ENCODE results near the gene TTC27.
"Not testable (repeated sequence)": the region's sequence is repeated elsewhere in the genome, so short reads cannot be mapped to it uniquely, and the experiment has no call there.

The TTC27 gene

DNA sequence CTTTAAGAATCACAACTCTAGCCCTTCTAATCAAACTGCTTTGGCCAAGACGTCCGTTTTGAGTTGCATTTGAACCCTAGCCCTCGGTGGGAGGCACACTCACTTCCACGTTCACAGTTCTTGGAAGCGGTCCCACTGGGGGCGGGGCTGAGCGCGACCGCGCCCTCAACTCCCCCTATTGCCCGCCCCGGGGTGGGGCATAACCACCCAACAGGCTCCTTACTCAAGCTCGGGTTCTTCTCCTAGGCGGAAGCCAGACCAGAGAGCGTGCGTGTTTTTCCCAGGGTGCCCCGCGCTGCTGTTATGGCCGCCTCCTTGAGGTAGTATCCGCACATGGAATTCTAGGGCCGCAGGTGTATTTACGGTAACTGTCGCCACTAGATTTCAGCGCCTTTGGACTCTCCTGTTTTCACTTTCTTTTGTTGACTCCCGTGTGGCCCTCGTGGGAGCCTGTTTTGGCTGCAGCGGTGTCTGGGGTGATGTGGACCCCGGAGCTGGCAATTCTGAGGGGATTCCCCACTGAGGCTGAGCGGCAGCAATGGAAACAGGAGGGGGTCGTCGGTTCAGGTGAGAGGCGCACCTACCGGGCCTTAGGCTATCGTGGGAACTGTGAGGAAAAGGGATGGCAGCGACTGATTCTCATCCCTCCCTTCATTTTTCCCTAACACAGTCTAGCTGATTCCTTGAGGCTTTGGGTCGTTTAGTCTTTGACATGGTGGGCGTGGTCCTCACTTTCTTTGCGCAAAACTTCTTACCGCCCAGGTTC, at the start of gene TTC27:
Gene TTC27, plus strand, starts transcription at position 237 of the 766 bp plus-strand sequence. Its CDS starts 243 bp downstream, at position 480.
- peak; percentile 97 for DNase-seq (ENCODE audit: low spot score)

DNA sequence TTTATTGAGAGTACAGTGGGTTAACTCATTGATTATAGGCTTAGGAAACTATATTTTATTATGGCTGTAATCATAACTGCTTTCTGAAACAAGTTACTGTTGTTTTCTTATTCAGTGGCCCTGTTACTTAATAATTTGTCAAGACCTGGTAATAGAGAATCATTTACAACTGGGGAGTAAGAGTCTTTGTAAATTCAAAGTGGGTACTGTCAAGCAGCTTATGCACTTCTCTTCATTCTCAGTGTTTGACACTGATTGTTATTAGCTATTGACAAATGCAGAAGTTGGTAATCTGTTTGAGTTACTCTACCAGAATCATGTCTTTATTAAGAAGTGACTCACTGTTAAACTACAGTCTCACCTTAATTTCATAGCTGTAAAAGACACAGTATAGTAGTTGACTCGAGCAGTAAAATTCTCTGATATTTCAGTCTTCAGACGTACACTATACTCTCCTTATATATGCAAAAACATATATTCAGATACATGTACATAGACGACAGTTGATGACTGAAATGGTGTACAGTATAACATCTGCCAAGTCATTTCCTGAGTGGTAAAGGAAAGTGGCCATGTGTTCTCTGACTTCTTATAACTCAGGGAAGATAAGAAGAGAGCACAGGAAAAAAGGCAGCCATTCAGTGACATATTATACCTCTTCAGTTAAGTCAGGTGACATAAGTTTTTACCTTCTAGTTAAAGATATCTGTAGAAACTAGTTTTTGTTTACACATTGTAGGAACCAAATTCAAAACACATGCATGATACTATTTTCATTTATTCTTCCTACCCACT, 36.0 kb upstream of the TTC27 start:
- DNase-seq (ENCODE audit: low spot score): peak; percentile 74

DNA sequence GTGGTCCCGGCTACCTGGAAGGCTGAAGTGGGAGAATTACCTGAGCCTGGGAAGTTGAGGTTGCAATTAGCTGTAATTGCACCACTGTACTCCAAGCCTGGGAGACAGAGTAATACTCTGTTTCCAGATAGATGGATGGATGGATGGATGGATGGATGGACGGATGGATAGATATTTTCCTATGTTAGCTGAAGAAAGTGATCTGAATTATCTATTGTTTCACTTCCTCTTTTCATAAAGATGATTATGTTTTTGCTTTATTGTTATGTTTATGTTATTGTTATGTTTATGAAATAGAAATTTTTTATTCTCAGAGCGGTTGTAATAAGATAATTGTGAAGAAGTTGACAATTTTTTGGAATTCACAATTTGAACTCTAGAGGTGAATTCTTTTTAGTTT, 33.3 kb upstream of the TTC27 start:
- DNase-seq (ENCODE audit: low spot score): no peak

DNA sequence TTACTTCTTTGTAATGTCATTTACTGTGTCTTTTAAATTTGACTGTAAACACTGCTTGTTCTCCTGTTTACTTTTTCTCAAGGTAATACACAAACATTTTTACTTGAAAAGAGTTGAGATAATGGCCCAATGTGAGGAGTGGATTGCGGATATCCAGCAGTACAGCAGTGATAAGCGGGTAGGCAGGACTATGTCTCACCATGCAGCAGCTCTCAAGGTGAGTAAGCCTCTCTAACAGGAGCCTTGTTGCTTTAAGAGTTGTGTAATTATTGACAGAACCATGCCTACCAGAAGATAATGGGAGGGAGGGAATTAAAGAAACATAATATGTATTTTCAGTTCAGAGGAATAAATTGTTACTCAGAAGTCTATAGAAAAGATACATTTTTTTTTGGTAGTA, 16.5 kb upstream of the TTC27 start:
- DNase-seq (ENCODE audit: low spot score): no peak

DNA sequence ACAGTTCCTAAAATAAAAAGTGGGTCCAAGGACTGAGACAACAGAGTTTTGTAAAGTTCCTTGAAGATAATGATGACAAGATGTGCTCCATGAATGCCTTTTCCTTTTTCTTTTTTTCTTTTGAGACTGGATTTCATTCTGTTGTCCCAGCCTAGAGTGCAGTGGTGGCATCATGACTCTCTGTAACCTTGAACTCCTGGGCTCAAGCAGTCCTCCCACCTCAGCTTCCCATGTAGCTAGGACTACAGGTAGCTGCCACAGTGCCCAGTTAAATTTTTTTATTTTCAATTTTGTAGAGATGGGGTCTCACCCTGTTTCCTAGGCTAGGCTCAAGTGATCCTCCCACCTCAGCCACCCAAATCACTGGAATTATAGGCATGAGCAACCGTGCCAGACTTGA, 16.1 kb upstream of the TTC27 start:
- DNase-seq (ENCODE audit: low spot score): no peak

DNA sequence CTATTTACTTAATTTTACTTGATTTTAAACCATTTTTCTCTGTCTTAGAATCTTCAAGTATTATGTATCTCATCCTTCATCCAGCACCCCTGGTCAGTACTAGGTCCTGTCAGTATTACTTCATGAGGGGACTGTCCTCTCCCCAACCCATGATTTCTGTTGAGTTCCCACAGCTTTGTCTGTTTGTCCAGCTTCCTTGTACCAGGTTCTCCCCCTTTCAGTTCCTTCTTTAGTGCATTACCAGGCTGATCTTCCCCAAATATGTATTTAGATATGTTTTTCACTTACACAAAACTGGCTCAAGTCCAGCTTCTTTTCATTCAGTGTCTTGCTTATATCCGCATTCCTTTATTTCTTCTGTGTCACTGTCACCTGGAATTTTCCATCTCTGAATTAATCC, 13.8 kb upstream of the TTC27 start:
- no peak for DNase-seq (ENCODE audit: low spot score)

DNA sequence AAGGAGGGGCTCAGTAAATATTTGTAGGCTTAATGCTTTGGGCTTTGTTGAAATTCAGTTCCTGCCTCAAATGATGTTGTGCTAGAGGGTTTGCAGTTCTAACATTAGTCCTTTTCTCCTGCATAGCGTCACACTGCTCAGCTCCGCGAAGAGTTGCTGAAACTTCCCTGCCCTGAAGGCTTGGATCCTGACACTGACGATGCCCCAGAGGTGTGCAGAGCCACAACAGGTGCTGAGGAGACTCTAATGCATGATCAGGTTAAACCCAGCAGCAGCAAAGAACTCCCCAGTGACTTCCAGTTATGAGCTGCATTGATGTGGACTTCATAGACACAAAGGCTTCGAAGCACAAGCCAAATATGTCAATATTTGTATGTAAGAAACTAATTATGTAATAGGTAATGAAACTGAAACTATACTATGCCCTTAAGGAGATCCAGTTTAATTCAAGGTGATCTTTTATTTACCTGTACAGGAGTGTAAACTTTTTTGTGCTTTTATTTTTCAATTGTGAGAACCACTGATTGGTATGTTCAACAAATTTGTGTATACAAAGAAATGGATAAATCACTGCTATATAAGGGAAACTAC, 10.2 kb upstream of the TTC27 start:
- DNase-seq (ENCODE audit: low spot score): no peak

DNA sequence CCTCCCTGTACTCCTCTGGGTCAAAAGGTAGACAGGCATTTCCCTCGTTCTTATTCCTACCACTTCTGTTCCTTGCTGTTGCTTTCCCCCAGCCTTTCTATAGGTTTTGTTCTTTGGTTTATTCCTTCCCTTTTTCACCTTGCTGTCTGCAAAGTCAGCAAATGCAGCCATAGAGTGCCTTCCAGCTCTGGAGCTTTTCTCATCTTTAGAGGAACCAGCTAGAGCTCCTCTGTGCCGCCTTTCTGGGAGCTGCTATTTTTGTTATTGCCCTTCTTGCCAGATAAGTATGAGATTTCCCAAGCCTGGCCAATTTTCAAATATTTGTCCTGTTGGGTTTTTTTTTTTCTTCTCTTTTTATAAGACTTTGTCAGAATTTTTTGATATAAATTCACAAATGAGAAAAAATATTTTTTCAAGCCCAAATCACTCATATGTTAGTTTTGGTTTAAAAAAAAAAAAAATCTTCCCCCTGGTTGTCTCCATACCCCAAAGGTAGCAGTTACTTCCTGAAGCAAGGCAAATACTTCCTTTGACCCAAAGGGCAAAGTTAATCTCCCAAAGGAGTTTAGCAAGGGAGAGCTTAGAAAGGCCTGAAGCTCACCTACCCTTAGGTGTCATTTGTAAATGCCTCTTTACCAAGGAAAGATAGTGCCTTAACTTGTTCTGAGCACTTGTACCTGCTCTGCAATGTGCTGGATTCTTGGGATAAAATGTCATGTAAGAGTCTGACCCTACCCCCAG, 5.1 kb upstream of the TTC27 start:
- no peak for DNase-seq (ENCODE audit: low spot score)

DNA sequence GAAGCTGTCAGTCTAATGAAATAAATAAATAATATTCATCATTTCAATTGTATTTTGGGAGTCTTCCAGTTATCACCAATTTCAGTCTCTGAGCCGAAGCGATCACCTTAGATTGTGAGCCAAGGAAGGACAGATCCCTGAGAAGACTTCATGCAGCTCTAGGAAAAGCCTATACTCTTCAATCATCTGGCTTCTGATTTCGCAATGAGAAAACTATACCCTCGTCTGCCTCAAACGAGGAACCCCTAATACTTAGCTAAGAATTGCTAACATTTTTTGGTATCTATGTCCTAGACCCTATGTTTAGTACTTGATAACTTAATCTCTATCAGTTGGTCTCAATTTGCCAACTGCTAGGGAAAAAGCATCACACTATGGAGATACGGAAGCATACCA, 4.5 kb upstream of the TTC27 start:
- DNase-seq (ENCODE audit: low spot score): no peak

DNA sequence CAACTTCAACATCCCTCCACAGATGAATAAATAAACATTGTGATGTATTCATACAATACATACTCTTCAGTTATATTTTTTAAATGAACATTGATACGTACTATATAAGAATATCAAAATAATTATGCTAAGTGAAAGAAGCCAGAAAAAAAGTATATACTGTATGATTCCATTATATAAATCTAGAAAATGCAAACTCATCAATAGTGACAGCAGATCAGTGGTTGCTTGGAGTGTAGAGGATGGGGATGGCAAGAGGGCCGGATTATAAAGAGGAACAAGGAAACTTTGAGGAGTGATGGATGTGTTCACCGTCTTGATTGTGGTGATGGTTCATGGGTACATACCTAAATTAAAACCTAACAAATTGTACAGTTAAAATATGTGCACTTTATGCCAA, 3.0 kb upstream of the TTC27 start:
- no peak for DNase-seq (ENCODE audit: low spot score)

DNA sequence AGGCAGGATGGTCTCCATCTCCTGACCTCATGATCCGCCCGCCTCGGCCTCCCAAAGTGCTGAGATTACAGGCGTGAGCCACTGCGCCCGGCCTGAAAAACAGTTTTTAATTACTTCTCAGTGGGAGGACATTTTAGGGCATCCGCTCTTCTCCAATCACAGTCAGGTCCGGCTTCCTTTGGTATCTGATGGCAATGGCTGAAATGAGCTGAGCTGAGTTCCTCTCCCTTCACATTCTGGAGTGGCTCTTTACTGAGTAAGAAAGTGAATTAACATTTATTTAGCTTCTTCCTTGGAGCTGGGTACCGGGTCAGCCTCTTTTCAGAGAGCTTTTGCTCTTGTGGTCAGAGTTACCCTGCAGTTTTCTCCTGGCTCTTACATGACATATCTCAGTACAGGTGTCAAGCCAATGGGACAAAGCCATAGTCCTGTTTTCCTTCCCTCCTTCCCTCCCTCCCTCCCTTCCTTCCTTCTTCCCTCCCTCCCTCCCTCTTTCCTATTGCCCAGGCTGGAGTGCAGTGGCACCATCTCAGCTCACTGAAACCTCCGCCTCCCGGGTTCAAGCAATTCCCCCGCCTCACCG, 1.1 kb upstream of the TTC27 start:
- no peak for DNase-seq (ENCODE audit: low spot score)

DNA sequence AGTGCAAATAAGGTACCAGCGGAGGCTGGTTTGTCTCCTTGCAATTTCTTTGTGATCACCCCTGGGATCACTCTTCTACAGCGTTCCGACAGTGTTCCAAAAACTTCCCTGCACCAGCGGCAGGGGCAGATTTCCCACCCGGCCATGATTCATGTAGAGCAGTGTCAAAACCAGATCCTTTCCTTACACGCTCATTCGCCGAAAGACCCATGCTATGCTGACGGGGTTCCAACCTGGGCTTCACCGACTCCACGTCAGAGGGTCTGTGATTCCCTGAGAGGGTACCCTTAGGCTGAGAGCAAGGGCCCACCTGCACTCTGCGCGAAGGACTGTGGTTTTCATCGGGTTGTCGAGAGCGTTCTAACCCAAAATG, 423 bp upstream of the TTC27 start:
- peak; percentile 36 for DNase-seq (ENCODE audit: low spot score)

DNA sequence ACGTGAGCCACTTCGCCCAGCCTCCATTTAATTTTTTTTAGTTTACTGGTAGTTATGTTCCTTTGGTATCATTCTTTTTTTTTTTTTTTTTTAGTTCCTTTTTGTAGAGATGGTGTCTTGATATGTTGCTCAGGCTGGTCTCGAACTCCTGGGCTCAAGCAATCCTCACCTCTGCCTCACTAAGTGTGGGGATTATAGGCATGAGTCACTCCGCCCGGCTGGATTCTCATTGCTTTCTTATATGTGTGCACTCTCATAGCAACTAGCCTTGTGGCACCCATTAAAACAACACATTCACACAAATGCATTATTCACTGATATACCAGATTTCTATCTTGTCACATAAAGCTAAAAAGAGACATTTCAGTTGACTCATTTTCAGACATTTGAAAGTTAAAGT, 4.2 kb downstream of the TTC27 start:
- DNase-seq (ENCODE audit: low spot score): peak; percentile 31

DNA sequence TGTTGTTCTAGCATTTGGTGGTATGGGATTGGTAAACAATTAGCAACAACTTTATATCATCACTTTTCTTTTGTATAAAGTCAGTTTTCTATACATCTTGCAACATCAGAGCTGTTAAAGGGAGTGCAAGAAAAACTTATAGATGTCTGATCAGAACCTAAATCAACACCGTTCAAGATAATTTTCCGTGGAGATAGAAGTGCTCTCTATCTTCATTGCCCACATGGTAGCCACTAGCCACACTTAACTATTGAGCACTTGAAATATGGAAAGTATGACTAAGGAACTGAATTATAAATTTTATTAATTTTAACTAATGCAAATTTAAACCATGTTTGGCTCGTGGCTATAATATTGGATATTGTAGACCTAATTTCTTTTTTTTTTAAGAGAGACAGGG, 5.2 kb downstream of the TTC27 start:
- DNase-seq (ENCODE audit: low spot score): no peak

DNA sequence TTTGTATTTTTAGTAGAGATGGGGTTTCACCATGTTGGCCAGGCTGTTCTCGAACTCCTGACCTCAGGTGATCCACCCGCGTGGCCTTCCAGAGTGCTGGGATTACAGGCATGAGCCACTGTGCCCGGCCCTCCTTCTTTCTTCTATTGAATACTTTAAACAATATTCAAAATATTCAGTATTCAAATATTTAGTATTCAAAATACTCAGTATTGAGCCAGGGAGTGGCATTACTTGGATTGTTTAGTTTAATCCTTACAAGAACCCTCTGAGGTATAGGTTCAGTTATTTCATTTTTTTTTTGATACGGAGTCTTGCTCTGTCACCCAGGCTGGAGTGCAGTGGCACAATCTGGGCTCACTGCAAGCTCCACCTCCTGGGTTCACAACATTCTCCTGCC, 10.7 kb downstream of the TTC27 start:
- not testable (repeated sequence) for DNase-seq (ENCODE audit: low spot score)

DNA sequence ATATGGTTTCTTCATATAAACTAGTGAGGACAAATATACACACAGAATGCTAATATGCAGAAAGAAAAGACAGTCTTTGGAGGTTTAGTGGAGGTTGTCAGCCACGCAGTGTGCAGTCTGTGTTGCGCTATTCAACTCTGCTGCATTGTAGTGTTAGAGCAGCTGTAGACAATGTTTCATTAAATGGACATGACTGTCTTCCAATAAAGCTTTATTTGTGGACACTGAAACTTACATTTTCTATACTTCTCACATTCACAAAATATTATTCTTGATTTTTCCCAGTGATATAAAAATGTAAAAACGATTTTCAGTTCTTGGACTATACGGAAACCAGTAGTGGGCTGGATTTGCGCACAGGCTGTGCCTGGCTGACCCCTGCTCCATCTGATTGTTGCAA, 13.3 kb downstream of the TTC27 start:
- no peak for DNase-seq (ENCODE audit: low spot score)

DNA sequence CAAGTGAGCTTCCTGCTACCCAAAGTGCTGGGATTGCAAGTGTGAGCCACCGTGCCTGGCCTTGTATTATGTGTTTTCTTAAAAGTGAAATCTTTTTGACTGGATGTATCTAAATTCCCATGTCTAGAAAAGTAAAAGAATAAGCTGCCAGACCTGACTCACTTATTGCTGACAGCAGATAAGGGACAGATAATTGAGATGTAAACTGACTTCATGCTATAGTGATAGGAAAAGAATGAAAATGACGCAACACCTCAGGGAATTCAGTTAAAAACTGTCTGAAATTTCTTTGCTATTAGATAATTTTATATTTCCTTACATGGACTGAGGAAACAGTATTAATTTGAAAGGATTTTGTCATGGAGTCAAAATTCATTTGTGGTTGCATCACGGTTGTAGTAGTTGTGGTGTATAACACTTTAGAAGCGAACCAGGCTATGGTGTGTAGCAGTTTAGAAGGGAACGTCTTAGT, 19.4 kb downstream of the TTC27 start:
- DNase-seq (ENCODE audit: low spot score): no peak

DNA sequence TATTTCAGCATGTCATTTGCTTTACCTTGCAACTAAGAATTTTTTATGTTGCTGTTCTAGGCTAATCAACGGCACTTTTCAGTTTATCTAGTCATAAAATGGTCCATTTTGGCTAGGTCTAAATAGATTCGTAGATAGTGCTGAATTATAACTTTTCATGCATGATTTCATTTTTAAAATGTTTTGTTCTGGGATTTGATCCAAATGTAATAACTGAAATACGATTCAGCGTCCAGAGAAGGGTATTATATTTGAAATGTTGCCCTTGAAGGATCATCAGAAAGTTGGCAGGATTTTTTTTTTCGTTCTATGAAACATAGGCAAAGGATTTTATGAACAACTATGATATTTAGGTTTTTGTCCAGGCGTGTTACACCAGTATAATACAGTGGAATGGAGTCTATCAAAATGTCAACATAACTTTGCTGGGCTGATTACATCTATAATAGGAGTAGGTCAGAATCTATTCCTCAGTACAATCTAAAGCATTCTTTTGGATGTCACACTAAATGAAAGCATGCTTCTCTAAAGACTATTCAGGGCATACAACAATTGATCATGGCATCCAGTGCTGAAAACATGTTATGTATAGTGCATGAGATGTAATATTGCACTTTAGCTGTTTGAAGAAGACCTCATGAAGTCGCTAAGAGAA, 24.8 kb downstream of the TTC27 start:
- DNase-seq (ENCODE audit: low spot score): no peak

DNA sequence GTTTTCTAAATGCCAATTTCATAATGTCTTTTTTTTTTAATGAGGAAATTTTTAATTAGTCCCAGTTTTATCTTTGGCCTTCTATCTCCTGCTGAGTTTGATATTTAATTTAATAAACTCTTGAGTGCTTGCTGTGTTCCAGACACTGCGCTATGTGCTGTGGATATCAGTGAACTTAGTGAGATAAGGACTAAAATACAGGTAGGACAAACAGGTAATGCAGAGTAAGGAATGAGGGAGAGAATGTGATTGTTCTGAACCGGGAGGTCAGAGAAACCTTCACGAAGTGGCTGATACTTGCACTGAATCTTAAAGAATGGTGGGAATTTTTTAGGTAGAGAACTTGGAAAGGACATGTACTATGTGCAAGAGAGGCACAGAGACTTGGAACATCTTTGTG, 28.2 kb downstream of the TTC27 start:
- no peak for DNase-seq (ENCODE audit: low spot score)

DNA sequence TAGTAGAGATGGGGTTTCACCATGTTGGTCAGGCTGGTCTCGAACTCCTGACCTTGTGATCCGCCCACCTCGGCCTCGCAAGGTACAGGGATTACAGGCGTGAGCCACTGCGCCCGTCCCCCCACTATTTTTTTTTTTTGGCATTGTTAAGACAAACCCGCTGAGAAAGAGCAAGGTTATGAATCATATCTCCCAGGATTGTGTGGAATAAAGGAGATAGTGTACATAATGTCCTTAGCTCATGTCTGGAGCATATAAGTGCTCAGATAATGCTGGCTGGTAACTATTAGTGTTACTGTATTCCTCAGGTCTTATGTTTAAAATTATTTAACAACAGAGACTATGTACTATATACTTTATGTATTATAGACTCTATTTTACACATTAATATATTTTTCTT, 36.0 kb downstream of the TTC27 start:
- DNase-seq (ENCODE audit: low spot score): no peak

DNA sequence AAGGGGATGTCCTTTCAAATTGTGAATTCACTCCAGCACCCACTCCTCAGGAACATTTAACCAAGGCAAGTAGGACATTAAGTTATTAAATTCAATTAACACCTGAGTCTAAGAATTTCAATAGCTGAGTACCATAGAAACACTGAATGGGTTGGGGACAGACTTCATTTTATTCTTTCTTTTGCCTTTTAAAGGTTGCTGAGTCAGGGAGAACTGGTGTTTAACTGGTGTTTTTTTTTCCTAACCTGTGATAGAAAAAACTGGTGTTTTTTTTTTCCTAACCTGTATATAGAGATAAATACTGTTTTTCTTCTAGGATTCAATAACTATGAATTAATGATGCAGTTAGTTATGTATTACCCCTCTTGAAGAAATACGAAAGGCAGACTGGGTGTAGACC, 38.9 kb downstream of the TTC27 start:
- no peak for DNase-seq (ENCODE audit: low spot score)

DNA sequence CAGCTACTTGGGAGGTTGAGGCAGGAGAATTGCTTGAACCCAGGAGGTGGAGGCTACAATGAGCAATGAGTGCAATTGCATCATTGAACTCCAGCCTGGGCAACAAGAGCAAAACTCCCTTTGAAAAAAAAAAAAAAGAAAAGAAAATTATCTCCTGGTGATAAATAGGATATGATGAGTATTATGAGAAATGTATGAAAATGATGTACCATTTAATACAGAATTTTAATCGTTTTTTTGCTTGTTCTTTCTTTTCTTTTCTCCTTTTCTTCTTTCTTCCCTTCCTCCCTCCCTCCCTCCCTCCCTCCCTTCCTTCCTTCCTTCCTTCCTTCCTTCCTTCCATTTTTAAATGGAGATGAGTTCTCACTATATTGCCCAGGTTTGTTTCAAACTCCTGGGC, 40.4 kb downstream of the TTC27 start:
- DNase-seq (ENCODE audit: low spot score): no peak
